ENCODE results near the gene LTBP1.

LTBP1 gene

GRCh38 chr2:33220533-33220932 is 273.8 kb downstream of the LTBP1 start:
- TF ChIP-seq CTCF (IDR thresholded peaks at IDR 0.05; ENCODE audit: low read depth, low read length, poor library complexity, severe bottlenecking) (no peak), EZH2phosphoT487 (IDR thresholded peaks at IDR 0.05; ENCODE audit: borderline replicate concordance, low read length) (no peak)
- Histone ChIP-seq H3K4me3 (ENCODE audit: low read length) (no peak overlapping the region), H4K20me1 (ENCODE audit: control insufficient read depth, insufficient read depth, low read depth, low read length) (no peaks in the 10 kb centered on the region), H3K9me2 (replicated peaks; ENCODE audit: control insufficient read depth, low read length) (no peaks in the 10 kb centered on the region), H3K27ac (ENCODE audit: low read depth, low read length) (no peak overlapping the region), H3K36me3 (ENCODE audit: control insufficient read depth, low read length) (peaks cover 87% of the 10 kb centered on the region), H3K9me3 (ENCODE audit: control insufficient read depth, insufficient read depth, low read length) (no peaks in the 10 kb centered on the region), H3K79me2 (ENCODE audit: control insufficient read depth, low read length) (no peaks in the 10 kb centered on the region), H3F3A (ENCODE audit: control insufficient read depth, insufficient read depth) (no peaks in the 10 kb centered on the region), H3K4me1 (ENCODE audit: control insufficient read depth, low read length) (peaks cover 12% of the 10 kb centered on the region), H3K27me3 (ENCODE audit: control insufficient read depth, low read length) (no peaks in the 10 kb centered on the region), H3K4me2 (ENCODE audit: low read length) (no peak overlapping the region)

GRCh38 chr2:33221046-33221784 is 274.5 kb downstream of the LTBP1 start:
- no peak for TF ChIP-seq EZH2phosphoT487 (IDR thresholded peaks at IDR 0.05; ENCODE audit: borderline replicate concordance, low read length)
- no peak for TF ChIP-seq CTCF (IDR thresholded peaks at IDR 0.05; ENCODE audit: low read depth, low read length, poor library complexity, severe bottlenecking)
- H3K27ac ChIP-seq (ENCODE audit: low read depth, low read length), result no peak overlapping the region

GRCh38 chr2:33222309-33222708 is 275.6 kb downstream of the LTBP1 start:
- H3K79me2 ChIP-seq (ENCODE audit: control insufficient read depth, low read length), result no peaks in the 10 kb centered on the region
- H3K4me1 ChIP-seq (ENCODE audit: control insufficient read depth, low read length), result peaks cover 12% of the 10 kb centered on the region
- TF ChIP-seq EZH2phosphoT487 (IDR thresholded peaks at IDR 0.05; ENCODE audit: borderline replicate concordance, low read length) (no peak), CTCF (IDR thresholded peaks at IDR 0.05; ENCODE audit: low read depth, low read length, poor library complexity, severe bottlenecking) (no peak)
- no peak overlapping the region for H3K4me3 ChIP-seq (ENCODE audit: low read length)
- H3K36me3 ChIP-seq (ENCODE audit: control insufficient read depth, low read length), result peaks cover 83% of the 10 kb centered on the region
- no peaks in the 10 kb centered on the region for H4K20me1 ChIP-seq (ENCODE audit: control insufficient read depth, insufficient read depth, low read depth, low read length)
- H3K27ac ChIP-seq (ENCODE audit: low read depth, low read length), result no peak overlapping the region
- no peaks in the 10 kb centered on the region for H3K9me2 ChIP-seq (replicated peaks; ENCODE audit: control insufficient read depth, low read length)
- no peaks in the 10 kb centered on the region for H3K9me3 ChIP-seq (ENCODE audit: control insufficient read depth, insufficient read depth, low read length)
- H3F3A ChIP-seq (ENCODE audit: control insufficient read depth, insufficient read depth), result no peaks in the 10 kb centered on the region
- no peaks in the 10 kb centered on the region for H3K27me3 ChIP-seq (ENCODE audit: control insufficient read depth, low read length)
- H3K4me2 ChIP-seq (ENCODE audit: low read length), result no peak overlapping the region

More at GRCh38 chr2:33221046-33221784, 274.5 kb downstream of the LTBP1 start:
- Histone ChIP-seq H3K4me1 (ENCODE audit: control insufficient read depth, low read length) (peaks cover 12% of the 10 kb centered on the region), H3K4me3 (ENCODE audit: low read length) (no peak overlapping the region), H3K9me2 (replicated peaks; ENCODE audit: control insufficient read depth, low read length) (no peaks in the 10 kb centered on the region), H4K20me1 (ENCODE audit: control insufficient read depth, insufficient read depth, low read depth, low read length) (no peaks in the 10 kb centered on the region), H3K36me3 (ENCODE audit: control insufficient read depth, low read length) (peaks cover 89% of the 10 kb centered on the region), H3K9me3 (ENCODE audit: control insufficient read depth, insufficient read depth, low read length) (no peaks in the 10 kb centered on the region), H3F3A (ENCODE audit: control insufficient read depth, insufficient read depth) (no peaks in the 10 kb centered on the region), H3K27me3 (ENCODE audit: control insufficient read depth, low read length) (no peaks in the 10 kb centered on the region), H3K79me2 (ENCODE audit: control insufficient read depth, low read length) (no peaks in the 10 kb centered on the region), H3K4me2 (ENCODE audit: low read length) (no peak overlapping the region)

Data from DOHH2 (cell line).